ENCODE results near the gene POLR3A.

- no peak for TF ChIP-seq CTCF (IDR thresholded peaks at IDR 0.05; ENCODE audit: low read depth, low read length)
- TF ChIP-seq MAX (IDR thresholded peaks at IDR 0.05; ENCODE audit: low read depth, low read length), result no peak
- no peak for TF ChIP-seq POLR2A (IDR thresholded peaks at IDR 0.05; ENCODE audit: extremely low read depth, insufficient read length)
Observed at GRCh38 chr10:77969114-77969513, 60.2 kb downstream of the POLR3A start.

Data from NB4 (cell line).